ENCODE measurements around the gene PTPN6.

DNA sequence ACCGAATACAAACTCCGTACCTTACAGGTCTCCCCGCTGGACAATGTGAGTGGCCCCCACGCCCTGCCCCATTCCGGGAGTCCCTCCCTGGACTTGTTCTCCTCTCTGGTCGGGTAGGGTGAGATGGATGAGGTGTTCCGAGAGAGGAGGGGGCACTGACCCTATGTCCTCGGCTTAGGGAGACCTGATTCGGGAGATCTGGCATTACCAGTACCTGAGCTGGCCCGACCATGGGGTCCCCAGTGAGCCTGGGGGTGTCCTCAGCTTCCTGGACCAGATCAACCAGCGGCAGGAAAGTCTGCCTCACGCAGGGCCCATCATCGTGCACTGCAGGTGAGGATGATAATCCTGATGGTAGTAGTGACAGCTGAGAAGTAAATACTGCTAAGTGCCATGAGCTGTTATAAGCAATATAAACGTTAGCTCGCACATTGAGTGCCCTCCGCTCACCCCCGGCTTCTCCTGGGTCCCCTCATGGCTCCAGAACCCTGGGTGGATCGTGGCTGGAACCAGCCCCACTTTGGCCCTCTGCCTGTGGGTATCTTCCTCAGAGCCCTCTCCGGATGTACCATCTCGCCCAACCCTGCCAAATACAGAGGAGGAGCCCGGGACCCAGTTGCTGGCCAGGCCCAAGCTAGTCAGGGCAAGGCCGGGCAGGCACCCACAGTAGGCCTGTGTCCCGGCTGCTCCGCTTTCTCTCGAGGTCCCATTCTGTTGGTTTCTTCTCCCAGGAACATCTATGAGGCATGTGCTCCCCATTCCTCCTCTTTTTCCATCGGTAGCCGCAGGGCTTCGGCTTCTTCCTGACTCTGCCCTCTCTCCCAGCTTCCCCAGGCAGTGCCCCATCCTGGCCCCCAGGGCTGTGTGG lies 6.8 kb downstream of the PTPN6 start:
- TF ChIP-seq EP300 (IDR thresholded peaks at IDR 0.05; ENCODE audit: low read length) (no peak), KLF10 (CRISPR knock-in tag; IDR thresholded peaks at IDR 0.05) (no peak), KLF16 (IDR thresholded peaks at IDR 0.05) (no peak), NR2C2 (CRISPR knock-in tag; IDR thresholded peaks at IDR 0.05) (no peak), NR2C2 (tag; IDR thresholded peaks at IDR 0.05) (no peak), MAFG (tag; conservative IDR thresholded peaks at IDR 0.05) (no peak), HNRNPK (IDR thresholded peaks at IDR 0.05; ENCODE audit: low read depth, low read length, poor library complexity, severe bottlenecking) (no peak), POLR2A (conservative IDR thresholded peaks at IDR 0.05) (no peak), EZH2 (IDR thresholded peaks at IDR 0.05; ENCODE audit: borderline replicate concordance, low read depth, low read length) (no peak), POU5F1 (IDR thresholded peaks at IDR 0.05; ENCODE audit: borderline replicate concordance, low read depth, low read length, partially characterized antibody) (no peak)
- TF ChIP-seq, protein P1, sequence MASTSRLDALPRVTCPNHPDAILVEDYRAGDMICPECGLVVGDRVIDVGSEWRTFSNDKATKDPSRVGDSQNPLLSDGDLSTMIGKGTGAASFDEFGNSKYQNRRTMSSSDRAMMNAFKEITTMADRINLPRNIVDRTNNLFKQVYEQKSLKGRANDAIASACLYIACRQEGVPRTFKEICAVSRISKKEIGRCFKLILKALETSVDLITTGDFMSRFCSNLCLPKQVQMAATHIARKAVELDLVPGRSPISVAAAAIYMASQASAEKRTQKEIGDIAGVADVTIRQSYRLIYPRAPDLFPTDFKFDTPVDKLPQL (IDR thresholded peaks at IDR 0.05; ENCODE audit: extremely low read depth, insufficient read length) = no peak
- TF ChIP-seq, protein P2, sequence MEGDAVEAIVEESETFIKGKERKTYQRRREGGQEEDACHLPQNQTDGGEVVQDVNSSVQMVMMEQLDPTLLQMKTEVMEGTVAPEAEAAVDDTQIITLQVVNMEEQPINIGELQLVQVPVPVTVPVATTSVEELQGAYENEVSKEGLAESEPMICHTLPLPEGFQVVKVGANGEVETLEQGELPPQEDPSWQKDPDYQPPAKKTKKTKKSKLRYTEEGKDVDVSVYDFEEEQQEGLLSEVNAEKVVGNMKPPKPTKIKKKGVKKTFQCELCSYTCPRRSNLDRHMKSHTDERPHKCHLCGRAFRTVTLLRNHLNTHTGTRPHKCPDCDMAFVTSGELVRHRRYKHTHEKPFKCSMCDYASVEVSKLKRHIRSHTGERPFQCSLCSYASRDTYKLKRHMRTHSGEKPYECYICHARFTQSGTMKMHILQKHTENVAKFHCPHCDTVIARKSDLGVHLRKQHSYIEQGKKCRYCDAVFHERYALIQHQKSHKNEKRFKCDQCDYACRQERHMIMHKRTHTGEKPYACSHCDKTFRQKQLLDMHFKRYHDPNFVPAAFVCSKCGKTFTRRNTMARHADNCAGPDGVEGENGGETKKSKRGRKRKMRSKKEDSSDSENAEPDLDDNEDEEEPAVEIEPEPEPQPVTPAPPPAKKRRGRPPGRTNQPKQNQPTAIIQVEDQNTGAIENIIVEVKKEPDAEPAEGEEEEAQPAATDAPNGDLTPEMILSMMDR (IDR thresholded peaks at IDR 0.05 in 2 of 3, conservative IDR thresholded peaks at IDR 0.05 in 1 of 3; ENCODE audit: insufficient read depth in 2 of 3, low read depth in 1 of 3, low read length in 3 of 3) = no peak

Data from K562 (cell line).